GM12878 (cell line): ENCODE data around the gene CFAP97D2.

ENCODE experiments used
- ATF2 ChIP-seq: IDR thresholded peaks from 2 replicates; pipeline ENCODE4 v1.6.1; 2012; ENCODE audit warnings: low read length, inconsistent platforms
- ATF7 ChIP-seq: fragments of 450-650 bp; IDR thresholded peaks from 2 replicates; pipeline ENCODE4 v1.6.1; 2016; ENCODE audit warnings: low read depth, mild to moderate bottlenecking
- CHD4 ChIP-seq: fragments of 200-600 bp; sonication (generic); IDR thresholded peaks from 2 replicates; pipeline ENCODE4 v1.6.1; 2016; ENCODE audit warnings: mild to moderate bottlenecking
- EZH2 ChIP-seq: IDR thresholded peaks from 2 replicates; pipeline ENCODE4 v1.6.1; 2012; ENCODE audit warnings: low read depth, mild to moderate bottlenecking, control low read depth, inconsistent platforms, low read length, borderline replicate concordance; ENCODE audit not compliant: control insufficient read depth
- FOS ChIP-seq: IDR thresholded peaks from 3 replicates; pipeline ENCODE4 v1.6.1; 2011; ENCODE audit warnings: borderline replicate concordance; ENCODE audit not compliant: insufficient read length; ENCODE audit errors: extremely low read depth
- POLR2A ChIP-seq: IDR thresholded peaks from 2 replicates; pipeline ENCODE4 v1.6.1; 2011; ENCODE audit warnings: low read depth, mild to moderate bottlenecking, low read length
- RFX5 ChIP-seq: IDR thresholded peaks from 2 replicates; pipeline ENCODE4 v1.6.1; 2011; ENCODE audit warnings: low read depth, low read length, improper control_type of control experiment
- SMC3 ChIP-seq: IDR thresholded peaks from 2 replicates; pipeline ENCODE4 v1.6.1; 2011; ENCODE audit warnings: low read length, improper control_type of control experiment, borderline replicate concordance
- TF ChIP-seq, protein P1 (sequence below), 3 experiments: IDR thresholded peaks in 2 of 3; conservative IDR thresholded peaks in 1 of 3; 2 replicates each; pipeline ENCODE4 v1.5.1; 2011; ENCODE audit warnings: low read depth in 3 of 3, low read length in 3 of 3, mild to moderate bottlenecking in 3 of 3, control low read depth in 2 of 3, moderate library complexity in 2 of 3, inconsistent platforms in 1 of 3, mixed read lengths in 1 of 3; ENCODE audit not compliant: control insufficient read depth in 2 of 3, insufficient read depth in 1 of 3; ENCODE audit errors: extremely low read depth in 1 of 3
- TF ChIP-seq, protein P2 (sequence below): IDR thresholded peaks from 2 replicates; pipeline ENCODE4 v1.6.1; 2012; ENCODE audit warnings: improper control_type of control experiment, low read depth, low read length; ENCODE audit not compliant: insufficient replicate concordance
- TF ChIP-seq, protein P3 (sequence below): fragments of 450-650 bp; IDR thresholded peaks from 2 replicates; pipeline ENCODE4 v1.6.1; 2016; ENCODE audit warnings: mild to moderate bottlenecking, moderate library complexity, borderline replicate concordance
- TF ChIP-seq, protein P4 (sequence below): IDR thresholded peaks from 2 replicates; pipeline ENCODE4 v1.6.1; 2011; ENCODE audit warnings: borderline replicate concordance, low read depth, mild to moderate bottlenecking, moderate library complexity, mixed read lengths, low read length; ENCODE audit not compliant: insufficient read depth; ENCODE audit errors: extremely low read length

DNA sequence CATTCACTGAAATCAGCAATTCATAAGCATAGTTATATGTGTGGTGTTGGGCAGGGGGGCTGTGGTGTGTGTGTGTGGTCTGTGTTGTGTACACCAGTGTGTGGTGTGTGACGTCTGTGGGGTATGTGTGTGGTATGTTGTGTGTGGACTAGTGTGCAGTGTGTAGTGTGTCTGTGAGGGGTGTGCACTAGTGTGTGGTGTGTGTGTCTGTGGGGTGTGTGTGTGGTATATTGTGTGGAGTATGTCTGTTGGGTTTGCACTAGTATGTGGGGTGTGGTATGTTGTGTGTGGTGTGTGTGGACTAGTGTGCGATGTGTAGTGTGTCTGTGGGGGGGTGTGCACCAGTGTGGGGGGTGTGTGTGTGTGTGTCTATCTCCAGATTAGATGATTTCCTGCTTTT is 48.5 kb downstream of the CFAP97D2 start:
- TF ChIP-seq, protein P1, sequence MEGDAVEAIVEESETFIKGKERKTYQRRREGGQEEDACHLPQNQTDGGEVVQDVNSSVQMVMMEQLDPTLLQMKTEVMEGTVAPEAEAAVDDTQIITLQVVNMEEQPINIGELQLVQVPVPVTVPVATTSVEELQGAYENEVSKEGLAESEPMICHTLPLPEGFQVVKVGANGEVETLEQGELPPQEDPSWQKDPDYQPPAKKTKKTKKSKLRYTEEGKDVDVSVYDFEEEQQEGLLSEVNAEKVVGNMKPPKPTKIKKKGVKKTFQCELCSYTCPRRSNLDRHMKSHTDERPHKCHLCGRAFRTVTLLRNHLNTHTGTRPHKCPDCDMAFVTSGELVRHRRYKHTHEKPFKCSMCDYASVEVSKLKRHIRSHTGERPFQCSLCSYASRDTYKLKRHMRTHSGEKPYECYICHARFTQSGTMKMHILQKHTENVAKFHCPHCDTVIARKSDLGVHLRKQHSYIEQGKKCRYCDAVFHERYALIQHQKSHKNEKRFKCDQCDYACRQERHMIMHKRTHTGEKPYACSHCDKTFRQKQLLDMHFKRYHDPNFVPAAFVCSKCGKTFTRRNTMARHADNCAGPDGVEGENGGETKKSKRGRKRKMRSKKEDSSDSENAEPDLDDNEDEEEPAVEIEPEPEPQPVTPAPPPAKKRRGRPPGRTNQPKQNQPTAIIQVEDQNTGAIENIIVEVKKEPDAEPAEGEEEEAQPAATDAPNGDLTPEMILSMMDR (IDR thresholded peaks at IDR 0.05 in 2 of 3, conservative IDR thresholded peaks at IDR 0.05 in 1 of 3; ENCODE audit: control insufficient read depth in 2 of 3, extremely low read depth in 1 of 3, insufficient read depth in 1 of 3, low read depth in 3 of 3, low read length in 3 of 3) = no peak
- TF ChIP-seq ATF7 (no peak), SMC3 (no peak), FOS (no peak), CHD4 (no peak), ATF2 (no peak), EZH2 (no peak), POLR2A (no peak), RFX5 (no peak)
- TF ChIP-seq, protein P2, sequence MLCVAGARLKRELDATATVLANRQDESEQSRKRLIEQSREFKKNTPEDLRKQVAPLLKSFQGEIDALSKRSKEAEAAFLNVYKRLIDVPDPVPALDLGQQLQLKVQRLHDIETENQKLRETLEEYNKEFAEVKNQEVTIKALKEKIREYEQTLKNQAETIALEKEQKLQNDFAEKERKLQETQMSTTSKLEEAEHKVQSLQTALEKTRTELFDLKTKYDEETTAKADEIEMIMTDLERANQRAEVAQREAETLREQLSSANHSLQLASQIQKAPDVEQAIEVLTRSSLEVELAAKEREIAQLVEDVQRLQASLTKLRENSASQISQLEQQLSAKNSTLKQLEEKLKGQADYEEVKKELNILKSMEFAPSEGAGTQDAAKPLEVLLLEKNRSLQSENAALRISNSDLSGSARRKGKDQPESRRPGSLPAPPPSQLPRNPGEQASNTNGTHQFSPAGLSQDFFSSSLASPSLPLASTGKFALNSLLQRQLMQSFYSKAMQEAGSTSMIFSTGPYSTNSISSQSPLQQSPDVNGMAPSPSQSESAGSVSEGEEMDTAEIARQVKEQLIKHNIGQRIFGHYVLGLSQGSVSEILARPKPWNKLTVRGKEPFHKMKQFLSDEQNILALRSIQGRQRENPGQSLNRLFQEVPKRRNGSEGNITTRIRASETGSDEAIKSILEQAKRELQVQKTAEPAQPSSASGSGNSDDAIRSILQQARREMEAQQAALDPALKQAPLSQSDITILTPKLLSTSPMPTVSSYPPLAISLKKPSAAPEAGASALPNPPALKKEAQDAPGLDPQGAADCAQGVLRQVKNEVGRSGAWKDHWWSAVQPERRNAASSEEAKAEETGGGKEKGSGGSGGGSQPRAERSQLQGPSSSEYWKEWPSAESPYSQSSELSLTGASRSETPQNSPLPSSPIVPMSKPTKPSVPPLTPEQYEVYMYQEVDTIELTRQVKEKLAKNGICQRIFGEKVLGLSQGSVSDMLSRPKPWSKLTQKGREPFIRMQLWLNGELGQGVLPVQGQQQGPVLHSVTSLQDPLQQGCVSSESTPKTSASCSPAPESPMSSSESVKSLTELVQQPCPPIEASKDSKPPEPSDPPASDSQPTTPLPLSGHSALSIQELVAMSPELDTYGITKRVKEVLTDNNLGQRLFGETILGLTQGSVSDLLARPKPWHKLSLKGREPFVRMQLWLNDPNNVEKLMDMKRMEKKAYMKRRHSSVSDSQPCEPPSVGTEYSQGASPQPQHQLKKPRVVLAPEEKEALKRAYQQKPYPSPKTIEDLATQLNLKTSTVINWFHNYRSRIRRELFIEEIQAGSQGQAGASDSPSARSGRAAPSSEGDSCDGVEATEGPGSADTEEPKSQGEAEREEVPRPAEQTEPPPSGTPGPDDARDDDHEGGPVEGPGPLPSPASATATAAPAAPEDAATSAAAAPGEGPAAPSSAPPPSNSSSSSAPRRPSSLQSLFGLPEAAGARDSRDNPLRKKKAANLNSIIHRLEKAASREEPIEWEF = no peak
- TF ChIP-seq, protein P3, sequence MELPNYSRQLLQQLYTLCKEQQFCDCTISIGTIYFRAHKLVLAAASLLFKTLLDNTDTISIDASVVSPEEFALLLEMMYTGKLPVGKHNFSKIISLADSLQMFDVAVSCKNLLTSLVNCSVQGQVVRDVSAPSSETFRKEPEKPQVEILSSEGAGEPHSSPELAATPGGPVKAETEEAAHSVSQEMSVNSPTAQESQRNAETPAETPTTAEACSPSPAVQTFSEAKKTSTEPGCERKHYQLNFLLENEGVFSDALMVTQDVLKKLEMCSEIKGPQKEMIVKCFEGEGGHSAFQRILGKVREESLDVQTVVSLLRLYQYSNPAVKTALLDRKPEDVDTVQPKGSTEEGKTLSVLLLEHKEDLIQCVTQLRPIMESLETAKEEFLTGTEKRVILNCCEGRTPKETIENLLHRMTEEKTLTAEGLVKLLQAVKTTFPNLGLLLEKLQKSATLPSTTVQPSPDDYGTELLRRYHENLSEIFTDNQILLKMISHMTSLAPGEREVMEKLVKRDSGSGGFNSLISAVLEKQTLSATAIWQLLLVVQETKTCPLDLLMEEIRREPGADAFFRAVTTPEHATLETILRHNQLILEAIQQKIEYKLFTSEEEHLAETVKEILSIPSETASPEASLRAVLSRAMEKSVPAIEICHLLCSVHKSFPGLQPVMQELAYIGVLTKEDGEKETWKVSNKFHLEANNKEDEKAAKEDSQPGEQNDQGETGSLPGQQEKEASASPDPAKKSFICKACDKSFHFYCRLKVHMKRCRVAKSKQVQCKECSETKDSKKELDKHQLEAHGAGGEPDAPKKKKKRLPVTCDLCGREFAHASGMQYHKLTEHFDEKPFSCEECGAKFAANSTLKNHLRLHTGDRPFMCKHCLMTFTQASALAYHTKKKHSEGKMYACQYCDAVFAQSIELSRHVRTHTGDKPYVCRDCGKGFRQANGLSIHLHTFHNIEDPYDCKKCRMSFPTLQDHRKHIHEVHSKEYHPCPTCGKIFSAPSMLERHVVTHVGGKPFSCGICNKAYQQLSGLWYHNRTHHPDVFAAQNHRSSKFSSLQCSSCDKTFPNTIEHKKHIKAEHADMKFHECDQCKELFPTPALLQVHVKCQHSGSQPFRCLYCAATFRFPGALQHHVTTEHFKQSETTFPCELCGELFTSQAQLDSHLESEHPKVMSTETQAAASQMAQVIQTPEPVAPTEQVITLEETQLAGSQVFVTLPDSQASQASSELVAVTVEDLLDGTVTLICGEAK = no peak
- TF ChIP-seq, protein P4, sequence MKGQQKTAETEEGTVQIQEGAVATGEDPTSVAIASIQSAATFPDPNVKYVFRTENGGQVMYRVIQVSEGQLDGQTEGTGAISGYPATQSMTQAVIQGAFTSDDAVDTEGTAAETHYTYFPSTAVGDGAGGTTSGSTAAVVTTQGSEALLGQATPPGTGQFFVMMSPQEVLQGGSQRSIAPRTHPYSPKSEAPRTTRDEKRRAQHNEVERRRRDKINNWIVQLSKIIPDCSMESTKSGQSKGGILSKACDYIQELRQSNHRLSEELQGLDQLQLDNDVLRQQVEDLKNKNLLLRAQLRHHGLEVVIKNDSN = no peak
